Measurements from ENCODE around the gene COBL. TPM values are rescaled to one million over a fixed set of nuclear protein-coding genes. Genes with fewer than 3 reads are reported as not detected.

The COBL gene
- total RNA-seq, 4 donors from 2014 or later = 62.4 to 114 (median 72.2) TPM

DNA sequence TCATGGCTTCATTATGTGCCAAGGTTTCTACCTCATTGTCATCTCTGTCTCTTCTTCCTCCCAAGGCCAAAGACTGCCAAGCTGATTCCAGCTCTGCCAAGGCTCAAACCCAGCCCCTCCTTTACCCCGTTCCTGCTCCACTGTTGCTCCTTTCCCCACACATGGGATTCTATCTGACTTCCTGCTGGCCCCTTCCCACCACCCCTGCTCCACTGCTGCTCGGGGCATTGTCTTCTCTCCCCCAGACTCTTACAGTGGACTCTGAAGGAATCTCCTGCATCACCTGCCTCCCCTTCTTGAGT lies 86.3 kb downstream of the COBL start:
- TF ChIP-seq, protein P1, sequence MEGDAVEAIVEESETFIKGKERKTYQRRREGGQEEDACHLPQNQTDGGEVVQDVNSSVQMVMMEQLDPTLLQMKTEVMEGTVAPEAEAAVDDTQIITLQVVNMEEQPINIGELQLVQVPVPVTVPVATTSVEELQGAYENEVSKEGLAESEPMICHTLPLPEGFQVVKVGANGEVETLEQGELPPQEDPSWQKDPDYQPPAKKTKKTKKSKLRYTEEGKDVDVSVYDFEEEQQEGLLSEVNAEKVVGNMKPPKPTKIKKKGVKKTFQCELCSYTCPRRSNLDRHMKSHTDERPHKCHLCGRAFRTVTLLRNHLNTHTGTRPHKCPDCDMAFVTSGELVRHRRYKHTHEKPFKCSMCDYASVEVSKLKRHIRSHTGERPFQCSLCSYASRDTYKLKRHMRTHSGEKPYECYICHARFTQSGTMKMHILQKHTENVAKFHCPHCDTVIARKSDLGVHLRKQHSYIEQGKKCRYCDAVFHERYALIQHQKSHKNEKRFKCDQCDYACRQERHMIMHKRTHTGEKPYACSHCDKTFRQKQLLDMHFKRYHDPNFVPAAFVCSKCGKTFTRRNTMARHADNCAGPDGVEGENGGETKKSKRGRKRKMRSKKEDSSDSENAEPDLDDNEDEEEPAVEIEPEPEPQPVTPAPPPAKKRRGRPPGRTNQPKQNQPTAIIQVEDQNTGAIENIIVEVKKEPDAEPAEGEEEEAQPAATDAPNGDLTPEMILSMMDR (IDR thresholded peaks at IDR 0.05) = no peak
- TF ChIP-seq EP300 (IDR thresholded peaks at IDR 0.05; ENCODE audit: low read depth) (no peak), POLR2AphosphoS5 (IDR thresholded peaks at IDR 0.05) (no peak), POLR2A (IDR thresholded peaks at IDR 0.05) (no peak)
- intact Hi-C loops (cut with DNase I; ENCODE audit: low total_unique reads) (no loop called here), in situ Hi-C loops (cut with MboI; ENCODE audit: low pct_ligation_motif_present in 1 of 4, low pct_unique_long_range_greater_than_20kb in 1 of 4, low sequenced_read_pairs in 3 of 4) (loop anchor here in 1 of 4 donors (25.0 kb wide), 1 partner anchor 132 kb away; no protein-coding TSS in a partner anchor)
- peaks cover 0 to 8% (median 7%) of the 10 kb centered on the region in 4 donors for H3K4me1 ChIP-seq
- no peak for DNase-seq
- H3K36me3 ChIP-seq = no peaks in the 10 kb centered on the region
- WGBS, 2 donors (ENCODE audit: low coverage in 1 of 2) = 73 to 84% methylated on average over 2 of the region's 2 CpGs
- H3K4me3 ChIP-seq = no peak overlapping the region
- no peaks in the 10 kb centered on the region for H3K9me3 ChIP-seq
- H3K27me3 ChIP-seq = no peaks in the 10 kb centered on the region
- no peak overlapping the region for H3K27ac ChIP-seq

DNA sequence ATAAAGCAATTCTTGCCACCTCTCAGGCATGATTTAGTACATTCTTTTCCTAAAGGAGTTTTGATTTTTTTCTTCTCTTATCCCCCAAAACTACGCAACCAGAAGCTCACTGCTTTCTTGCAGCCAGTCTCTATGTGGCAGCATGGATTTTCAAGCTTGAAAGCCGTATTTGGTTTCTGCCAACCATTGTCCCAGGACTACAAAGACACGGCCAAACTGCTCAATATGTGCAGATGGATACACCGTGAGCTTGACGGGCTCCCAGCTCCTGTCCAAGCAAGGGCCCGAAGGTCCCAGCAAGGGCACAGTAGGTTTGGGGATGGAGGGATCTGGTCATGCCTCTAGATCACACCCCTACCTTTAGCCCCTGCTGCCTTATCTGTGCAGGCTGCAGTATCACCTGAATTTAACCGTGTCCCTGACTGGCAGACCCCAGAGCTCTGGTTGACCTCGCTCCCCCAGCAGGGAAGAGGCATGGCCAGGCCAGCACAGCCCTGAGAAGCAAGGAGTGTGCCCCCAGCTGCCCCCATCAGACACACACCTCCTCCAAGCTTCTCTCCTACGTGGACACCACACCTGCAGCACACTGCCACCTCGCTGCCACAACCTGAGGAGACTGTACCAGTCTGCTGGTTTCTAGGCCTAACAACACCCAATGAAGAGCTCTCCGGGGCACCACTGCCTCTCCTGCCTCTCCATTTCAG lies 86.8 kb downstream of the COBL start:
- H3K27me3 ChIP-seq = no peaks in the 10 kb centered on the region
- 60 to 91% methylated on average over 1 to 11 of the region's 11 CpGs for WGBS, 2 donors (ENCODE audit: low coverage in 1 of 2)
- no peak for DNase-seq
- intact Hi-C loops (cut with DNase I; ENCODE audit: low total_unique reads) (no loop called here), in situ Hi-C loops (cut with MboI; ENCODE audit: low pct_ligation_motif_present in 1 of 4, low pct_unique_long_range_greater_than_20kb in 1 of 4, low sequenced_read_pairs in 3 of 4) (loop anchor here in 2 of 4 donors (10.0 to 25.0 kb wide), 2 partner anchors 133 to 135 kb away; no protein-coding TSS in a partner anchor)
- H3K4me1 ChIP-seq = peaks cover 0 to 12% (median 7%) of the 10 kb centered on the region in 4 donors
- no peak overlapping the region for H3K27ac ChIP-seq
- H3K36me3 ChIP-seq = no peaks in the 10 kb centered on the region
- no peaks in the 10 kb centered on the region for H3K9me3 ChIP-seq
- H3K4me3 ChIP-seq = no peak overlapping the region
- no peak for TF ChIP-seq EP300 (IDR thresholded peaks at IDR 0.05; ENCODE audit: low read depth)

DNA sequence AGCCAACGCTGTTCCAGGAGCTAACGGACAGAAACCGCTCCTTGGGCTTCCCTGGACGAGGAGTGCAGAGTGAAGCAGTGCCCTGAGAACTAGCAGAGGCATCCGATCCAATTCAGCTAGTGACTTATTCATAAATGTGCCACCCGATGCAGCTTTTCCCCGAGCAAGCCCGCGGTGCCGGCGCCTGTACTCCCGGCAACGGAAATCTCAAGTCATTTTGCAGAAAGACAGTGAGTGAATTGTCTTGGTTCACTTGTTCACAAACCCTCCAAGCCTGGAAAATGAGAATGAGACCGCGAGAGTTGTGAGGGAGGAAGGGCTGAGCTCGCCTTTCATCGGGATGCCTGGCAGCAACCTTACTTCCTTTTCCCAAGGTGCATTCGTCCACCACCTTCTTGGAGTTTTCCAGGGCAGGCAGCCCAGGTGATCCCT lies 87.5 kb downstream of the COBL start:
- Histone ChIP-seq H3K27me3 (no peaks in the 10 kb centered on the region), H3K4me1 (peaks cover 0 to 13% (median 7%) of the 10 kb centered on the region in 4 donors), H3K36me3 (no peaks in the 10 kb centered on the region), H3K9me3 (no peaks in the 10 kb centered on the region), H3K27ac (no peak overlapping the region), H3K4me3 (no peak overlapping the region)
- no peak for DNase-seq
- in situ Hi-C loops (cut with MboI; ENCODE audit: low pct_ligation_motif_present in 1 of 4, low pct_unique_long_range_greater_than_20kb in 1 of 4, low sequenced_read_pairs in 3 of 4) (loop anchor here in 2 of 4 donors (10.0 to 25.0 kb wide), 2 partner anchors 133 to 136 kb away; no protein-coding TSS in a partner anchor), intact Hi-C loops (cut with DNase I; ENCODE audit: low total_unique reads) (no loop called here)
- 76 to 86% methylated on average over 6 to 18 of the region's 18 CpGs for WGBS, 2 donors (ENCODE audit: low coverage in 1 of 2)
- TF ChIP-seq POLR2A (IDR thresholded peaks at IDR 0.05) (no peak), POLR2AphosphoS5 (IDR thresholded peaks at IDR 0.05) (no peak), EP300 (IDR thresholded peaks at IDR 0.05; ENCODE audit: low read depth) (no peak)
- TF ChIP-seq, protein P1 (IDR thresholded peaks at IDR 0.05) = no peak

DNA sequence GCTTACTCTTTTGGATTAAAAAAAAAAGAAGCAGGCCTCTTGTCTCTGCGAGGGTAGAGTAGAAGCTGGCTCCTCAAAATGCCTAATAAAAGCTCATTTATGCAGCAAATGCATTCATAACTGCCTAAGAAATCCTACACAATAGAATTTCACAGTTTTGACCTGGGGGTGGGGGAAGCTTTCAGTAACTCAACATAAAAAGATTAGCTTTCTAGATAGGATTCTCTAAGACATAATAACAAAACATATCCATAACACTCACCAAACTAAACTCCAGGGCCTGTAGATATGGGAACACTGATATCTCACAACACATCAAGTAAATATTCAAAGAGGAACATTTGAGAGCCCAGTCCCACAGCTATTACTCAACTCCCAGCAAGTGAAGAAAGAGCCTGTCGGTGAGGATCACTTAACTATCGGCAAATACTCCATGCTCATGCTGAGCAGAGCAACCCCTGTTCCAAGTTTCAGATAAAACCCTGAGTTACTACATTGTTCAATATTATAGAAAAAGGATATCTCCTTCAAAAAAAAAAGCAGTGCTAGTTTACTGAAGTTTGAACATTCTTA lies 88.1 kb downstream of the COBL start:
- no peaks in the 10 kb centered on the region for H3K27me3 ChIP-seq
- no peak overlapping the region for H3K4me3 ChIP-seq
- intact Hi-C loops (cut with DNase I; ENCODE audit: low total_unique reads) (no loop called here), in situ Hi-C loops (cut with MboI; ENCODE audit: low pct_ligation_motif_present in 1 of 4, low pct_unique_long_range_greater_than_20kb in 1 of 4, low sequenced_read_pairs in 3 of 4) (loop anchor here in 2 of 4 donors (10.0 to 25.0 kb wide), 2 partner anchors 134 to 136 kb away; no protein-coding TSS in a partner anchor)
- TF ChIP-seq POLR2AphosphoS5 (IDR thresholded peaks at IDR 0.05) = no peak
- TF ChIP-seq EP300 (IDR thresholded peaks at IDR 0.05; ENCODE audit: low read depth) = no peak
- TF ChIP-seq, protein P1 (IDR thresholded peaks at IDR 0.05) = no peak
- TF ChIP-seq POLR2A (IDR thresholded peaks at IDR 0.05) = no peak
- peaks cover 0 to 13% (median 7%) of the 10 kb centered on the region in 4 donors for H3K4me1 ChIP-seq
- H3K9me3 ChIP-seq = no peaks in the 10 kb centered on the region
- H3K27ac ChIP-seq = no peak overlapping the region
- WGBS, 2 donors (ENCODE audit: low coverage in 1 of 2) = 76 to 89% methylated on average over 3 of the region's 3 CpGs
- H3K36me3 ChIP-seq = no peaks in the 10 kb centered on the region
- no peak for DNase-seq

Data from transverse colon (tissue), 4 donors.